ENCODE data around the gene PIP5K1B.

The PIP5K1B gene

GRCh38 chr9:68704814-68705530 is at the start of gene PIP5K1B:
Gene PIP5K1B, plus strand, starts transcription at chr9:68705240. Its CDS starts 117,375 bp downstream, at chr9:68822615.
- peak within 1 kb of the TSS; percentile 48 for H3K4me3 ChIP-seq (ENCODE audit: low read depth, low read length)
- no peak for TF ChIP-seq CTCF (IDR thresholded peaks at IDR 0.05; ENCODE audit: low read depth, low read length)

- no peak overlapping the region for H3K4me3 ChIP-seq (ENCODE audit: low read depth, low read length)
Measured at GRCh38 chr9:68664036-68664435, 41.0 kb upstream of the PIP5K1B start.

GRCh38 chr9:68668127-68668526 is 36.9 kb upstream of the PIP5K1B start:
- H3K4me3 ChIP-seq (ENCODE audit: low read depth, low read length), result no peak overlapping the region
- no peak for TF ChIP-seq CTCF (IDR thresholded peaks at IDR 0.05; ENCODE audit: low read depth, low read length)

More at GRCh38 chr9:68664036-68664435, 41.0 kb upstream of the PIP5K1B start:
- no peak for TF ChIP-seq CTCF (IDR thresholded peaks at IDR 0.05; ENCODE audit: low read depth, low read length)

- no peak for TF ChIP-seq CTCF (IDR thresholded peaks at IDR 0.05; ENCODE audit: low read depth, low read length)
- no peak overlapping the region for H3K4me3 ChIP-seq (ENCODE audit: low read depth, low read length)
Measured at GRCh38 chr9:68669218-68669617, 35.8 kb upstream of the PIP5K1B start.

GRCh38 chr9:68672215-68672614 is 32.8 kb upstream of the PIP5K1B start:
- no peak overlapping the region for H3K4me3 ChIP-seq (ENCODE audit: low read depth, low read length)
- TF ChIP-seq CTCF (IDR thresholded peaks at IDR 0.05; ENCODE audit: low read depth, low read length), result no peak

- no peak overlapping the region for H3K4me3 ChIP-seq (ENCODE audit: low read depth, low read length)
- no peak for TF ChIP-seq CTCF (IDR thresholded peaks at IDR 0.05; ENCODE audit: low read depth, low read length)
Measured at GRCh38 chr9:68672625-68673024, 32.4 kb upstream of the PIP5K1B start.

- TF ChIP-seq CTCF (IDR thresholded peaks at IDR 0.05; ENCODE audit: low read depth, low read length), result 0 out of 2 replicates have a peak, but pooled peaks have one; percentile 10
- no peak overlapping the region for H3K4me3 ChIP-seq (ENCODE audit: low read depth, low read length)
Measured at GRCh38 chr9:68678430-68678829, 26.6 kb upstream of the PIP5K1B start.
